IPS-20b (cell line): Measurements from ENCODE around the gene ZFP3.
"Not testable (repeated sequence)": the region's sequence is repeated elsewhere in the genome, so short reads cannot be mapped to it uniquely, and the experiment has no call there.

Experiments
- H3K27ac ChIP-seq: one replicate; pipeline ENCODE4 v1.5.1; 2013; ENCODE audit warnings: low read length
- H3K27me3 ChIP-seq: 2 replicates; pipeline ENCODE4 v1.6.1; 2013; ENCODE audit warnings: mild to moderate bottlenecking, low read length, inconsistent platforms; ENCODE audit not compliant: insufficient read depth
- H3K36me3 ChIP-seq: 2 replicates; pipeline ENCODE4 v1.6.1; 2013; ENCODE audit warnings: low read depth, mild to moderate bottlenecking, inconsistent platforms, low read length, moderate library complexity; ENCODE audit not compliant: insufficient read depth
- H3K4me1 ChIP-seq: 2 replicates; pipeline ENCODE4 v1.6.1; 2013; ENCODE audit warnings: mild to moderate bottlenecking, control low read depth, inconsistent platforms, low read length, moderate library complexity; ENCODE audit not compliant: insufficient read depth
- H3K4me3 ChIP-seq: 2 replicates; pipeline ENCODE4 v1.5.1; 2013; ENCODE audit warnings: mild to moderate bottlenecking, low read length, inconsistent platforms
- H3K9ac ChIP-seq: 2 replicates; pipeline ENCODE4 v1.6.1; 2013; ENCODE audit warnings: low read depth, mild to moderate bottlenecking, inconsistent platforms, low read length, moderate library complexity
- H3K9me3 ChIP-seq: 2 replicates; pipeline ENCODE4 v1.6.1; 2013; ENCODE audit warnings: mild to moderate bottlenecking, low read depth, low read length, inconsistent platforms; ENCODE audit not compliant: insufficient read depth

Gene ZFP3

DNA sequence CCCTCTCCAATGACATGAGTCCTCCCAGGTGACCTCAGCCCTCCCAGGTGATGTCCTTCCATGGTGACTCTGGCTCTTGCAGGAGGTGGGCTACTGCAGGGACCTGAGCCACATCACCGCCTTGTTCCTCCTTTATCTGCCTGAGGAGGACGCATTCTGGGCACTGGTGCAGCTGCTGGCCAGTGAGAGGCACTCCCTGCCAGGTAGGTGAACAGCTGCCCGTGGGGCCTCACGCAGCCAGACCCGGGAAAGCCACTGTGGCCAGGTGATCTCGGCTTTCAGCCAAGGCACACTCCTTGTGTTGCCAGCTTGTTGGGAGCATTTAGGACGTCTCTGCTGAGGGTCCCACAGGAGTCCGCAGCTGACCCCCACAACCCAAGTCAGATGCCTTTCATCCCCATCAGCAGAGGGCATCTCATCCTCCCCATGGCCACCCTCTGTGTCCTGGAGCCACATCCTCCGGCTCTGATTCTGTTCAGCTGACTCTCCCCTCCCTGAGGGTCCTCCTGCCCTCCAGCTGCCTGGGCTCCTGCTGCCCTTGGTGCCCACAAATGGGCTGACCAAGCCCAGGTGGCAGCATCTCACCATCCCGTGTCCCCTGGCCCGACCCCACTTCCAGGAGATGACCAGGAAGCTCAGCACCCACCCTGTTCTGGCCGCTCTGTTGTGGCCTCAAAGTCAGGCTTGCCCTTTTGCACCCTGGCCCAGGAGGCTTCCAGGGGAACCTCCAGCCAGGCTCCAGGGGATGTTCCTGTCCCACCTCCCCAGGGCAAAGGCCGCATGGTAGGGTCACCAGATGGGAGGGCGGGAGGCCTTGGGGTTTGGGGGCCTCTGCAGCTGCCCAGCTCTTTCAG, 57.7 kb downstream of the ZFP3 start:
- Histone ChIP-seq H3K4me1 (no peaks in the 10 kb centered on the region), H3K4me3 (no peak overlapping the region), H3K9me3 (no peaks in the 10 kb centered on the region), H3K36me3 (no peaks in the 10 kb centered on the region), H3K27ac (no peak overlapping the region), H3K9ac (no peak overlapping the region), H3K27me3 (no peaks in the 10 kb centered on the region)

DNA sequence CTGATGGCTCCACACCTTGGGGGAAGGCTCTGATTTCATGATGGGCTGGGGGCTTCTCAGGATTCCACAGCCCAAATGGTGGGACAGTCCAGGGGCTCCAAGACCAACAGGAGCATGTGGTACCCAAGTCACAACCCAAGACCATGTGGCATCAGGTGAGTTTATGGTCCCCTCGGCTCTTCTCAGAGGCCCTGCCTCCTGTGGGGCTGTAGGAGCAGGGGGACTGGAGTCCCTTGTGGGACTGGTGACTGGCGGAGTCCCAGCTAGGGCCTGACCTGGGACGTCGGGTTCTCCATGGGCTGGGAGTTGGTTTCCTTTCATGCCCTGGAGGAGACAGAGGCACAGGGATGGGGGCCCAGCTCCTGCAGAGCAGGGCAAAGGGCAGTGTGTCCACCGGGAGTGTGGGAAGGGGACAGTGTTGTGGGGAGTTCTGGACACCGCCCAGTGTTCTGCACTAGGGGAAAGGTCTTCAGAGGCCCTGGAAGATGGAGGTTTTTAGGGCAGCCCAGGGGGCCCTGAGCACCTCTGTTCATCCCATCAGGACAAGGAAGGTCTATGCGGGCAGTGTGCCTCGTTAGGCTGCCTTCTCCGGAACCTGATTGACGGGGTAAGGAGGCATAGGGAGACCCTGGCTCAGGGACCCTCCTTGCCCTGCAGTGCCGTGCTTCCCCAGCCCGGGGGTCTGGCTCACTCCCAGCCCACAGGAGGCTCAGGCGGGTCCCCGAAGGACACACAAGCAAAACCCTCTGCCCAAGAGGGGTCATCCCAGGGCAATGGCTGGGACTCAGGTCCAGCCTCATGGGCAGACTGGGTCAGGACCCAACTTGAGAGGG, 58.5 kb downstream of the ZFP3 start:
- H3K27ac ChIP-seq, H3K4me1 ChIP-seq, H3K27me3 ChIP-seq, H3K9me3 ChIP-seq, H3K36me3 ChIP-seq, H3K4me3 ChIP-seq, H3K9ac ChIP-seq: not testable (repeated sequence)

DNA sequence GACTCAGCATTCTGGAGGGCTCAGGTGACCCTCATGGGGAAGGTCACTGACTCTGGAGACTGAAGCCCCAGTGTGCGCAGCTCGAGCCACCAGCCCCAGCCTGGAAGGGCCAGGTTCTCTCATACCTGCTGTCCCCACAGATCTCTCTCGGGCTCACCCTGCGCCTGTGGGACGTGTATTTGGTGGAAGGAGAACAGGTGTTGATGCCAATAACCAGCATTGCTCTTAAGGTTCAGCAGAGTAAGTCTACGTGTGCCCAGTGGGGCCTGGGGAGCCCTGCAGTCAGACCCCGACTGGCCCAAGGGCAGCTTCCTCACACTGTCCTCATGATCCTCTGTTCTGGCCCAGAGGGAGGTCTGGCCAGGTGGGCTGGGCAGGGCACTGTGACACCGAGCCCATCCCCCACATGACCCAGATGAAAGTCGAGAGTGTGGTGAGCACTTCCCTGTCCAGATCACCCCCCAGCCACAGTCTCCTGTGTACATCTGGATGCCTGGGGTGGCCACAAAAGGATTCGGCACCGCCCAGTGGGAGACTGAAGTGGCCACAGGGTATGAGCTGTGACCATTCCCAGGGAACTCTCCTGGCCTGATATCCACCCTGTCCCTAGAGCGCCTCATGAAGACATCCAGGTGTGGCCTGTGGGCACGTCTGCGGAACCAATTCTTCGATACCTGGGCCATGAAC, 59.4 kb downstream of the ZFP3 start:
- H3K9ac ChIP-seq, H3K4me3 ChIP-seq, H3K4me1 ChIP-seq, H3K9me3 ChIP-seq, H3K27me3 ChIP-seq, H3K36me3 ChIP-seq, H3K27ac ChIP-seq: not testable (repeated sequence)

DNA sequence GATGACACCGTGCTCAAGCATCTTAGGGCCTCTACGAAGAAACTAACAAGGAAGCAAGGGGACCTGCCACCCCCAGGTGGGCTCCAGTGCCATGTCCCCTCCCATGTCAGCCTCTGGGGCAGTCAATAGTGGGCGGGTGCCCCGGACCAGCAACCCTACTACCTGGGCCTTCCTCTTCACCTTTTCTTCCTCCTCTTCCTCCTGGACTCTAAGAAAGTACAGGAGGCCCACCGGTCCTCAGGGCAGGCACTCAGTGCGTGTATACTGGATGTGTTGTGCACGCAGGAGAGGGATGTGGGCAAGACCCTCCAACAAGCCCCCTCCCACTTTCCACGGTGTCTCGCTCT, 59.9 kb downstream of the ZFP3 start:
- not testable (repeated sequence) for H3K9me3 ChIP-seq, H3K27me3 ChIP-seq, H3K36me3 ChIP-seq, H3K4me1 ChIP-seq, H3K9ac ChIP-seq, H3K4me3 ChIP-seq, H3K27ac ChIP-seq

DNA sequence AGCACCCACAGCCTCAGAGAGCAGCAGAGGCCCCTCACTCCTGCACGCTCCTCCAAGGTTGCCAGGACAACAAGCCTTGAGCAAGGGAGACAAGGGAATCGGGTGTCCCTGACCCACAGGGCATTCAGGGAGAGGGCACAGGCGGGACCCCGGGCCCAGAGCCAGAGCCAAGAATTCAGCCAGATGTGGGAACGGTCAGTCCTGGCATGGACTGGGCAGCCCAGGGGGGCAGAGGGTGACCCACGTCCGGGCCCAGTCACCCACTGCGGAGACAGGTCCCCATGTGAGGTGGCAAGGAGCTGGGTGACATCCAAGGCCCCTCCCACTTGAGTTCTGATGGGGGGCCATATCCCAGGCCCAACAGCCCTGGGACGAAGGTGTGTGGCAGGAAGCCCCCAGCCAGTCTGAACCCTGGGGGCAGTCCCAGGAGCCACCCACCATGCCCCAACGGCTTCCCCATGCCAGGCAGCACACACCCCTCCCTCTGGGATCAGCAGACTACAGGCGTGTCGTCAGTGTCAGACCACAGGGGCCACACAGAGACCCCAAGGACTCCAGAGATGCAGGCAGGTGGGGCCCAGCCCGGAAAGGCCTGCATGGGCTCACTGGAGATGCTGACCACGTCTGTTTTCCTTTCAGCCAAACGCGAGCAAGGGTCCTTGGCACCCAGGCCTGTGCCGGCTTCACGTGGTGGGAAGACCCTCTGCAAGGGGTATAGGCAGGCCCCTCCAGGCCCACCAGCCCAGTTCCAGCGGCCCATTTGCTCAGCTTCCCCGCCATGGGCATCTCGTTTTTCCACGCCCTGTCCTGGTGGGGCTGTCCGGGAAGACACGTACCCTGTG, 60.6 kb downstream of the ZFP3 start:
- no peaks in the 10 kb centered on the region for H3K27me3 ChIP-seq
- no peaks in the 10 kb centered on the region for H3K36me3 ChIP-seq
- no peak overlapping the region for H3K27ac ChIP-seq
- no peaks in the 10 kb centered on the region for H3K4me1 ChIP-seq
- H3K4me3 ChIP-seq: no peak overlapping the region
- H3K9ac ChIP-seq: no peak overlapping the region
- no peaks in the 10 kb centered on the region for H3K9me3 ChIP-seq

DNA sequence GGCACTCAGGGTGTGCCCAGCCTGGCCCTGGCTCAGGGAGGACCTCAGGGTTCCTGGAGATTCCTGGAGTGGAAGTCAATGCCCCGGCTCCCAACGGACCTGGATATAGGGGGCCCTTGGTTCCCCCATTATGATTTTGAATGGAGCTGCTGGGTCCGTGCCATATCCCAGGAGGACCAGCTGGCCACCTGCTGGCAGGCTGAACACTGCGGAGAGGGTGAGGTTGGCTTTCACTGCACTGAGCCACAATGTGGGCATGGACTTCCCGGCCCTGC, 61.1 kb downstream of the ZFP3 start:
- H3K27me3 ChIP-seq: no peaks in the 10 kb centered on the region
- no peak overlapping the region for H3K9ac ChIP-seq
- H3K4me1 ChIP-seq: no peaks in the 10 kb centered on the region
- no peak overlapping the region for H3K27ac ChIP-seq
- no peak overlapping the region for H3K4me3 ChIP-seq
- H3K9me3 ChIP-seq: no peaks in the 10 kb centered on the region
- no peaks in the 10 kb centered on the region for H3K36me3 ChIP-seq

DNA sequence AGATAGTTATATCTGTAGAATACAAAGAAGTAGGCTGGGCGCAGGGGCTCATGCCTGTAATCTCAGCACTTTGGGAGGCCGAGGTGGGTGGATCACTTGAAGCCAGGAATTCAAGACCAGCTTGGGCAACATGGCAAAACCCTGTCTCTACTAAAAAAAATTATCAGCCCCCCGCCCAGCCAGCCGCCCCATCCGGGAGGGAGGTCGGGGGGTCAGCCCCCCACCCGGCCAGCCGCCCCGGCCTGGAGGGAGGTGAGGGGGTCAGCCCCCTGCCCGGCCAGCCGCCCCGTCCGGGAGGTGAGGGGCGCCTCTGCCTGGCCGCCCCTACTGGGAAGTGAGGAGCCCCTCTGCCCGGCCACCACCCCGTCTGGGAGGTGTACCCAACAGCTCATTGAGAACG, 64.6 kb downstream of the ZFP3 start:
- not testable (repeated sequence) for H3K4me1 ChIP-seq, H3K4me3 ChIP-seq, H3K27me3 ChIP-seq, H3K36me3 ChIP-seq, H3K9me3 ChIP-seq, H3K9ac ChIP-seq, H3K27ac ChIP-seq
